GM18519 (cell line): ENCODE measurements around the gene CCL5.

Experiments used
- ATAC-seq: cut with Tn5 transposase; IDR thresholded peaks from one replicate; pipeline ENCODE4 v1.9.1; 2021; ENCODE audit warnings: mild to moderate bottlenecking, moderate library complexity; ENCODE audit not compliant: unreplicated experiment, low FRiP score

CCL5 gene

GRCh38 chr17:35870906-35871819 lies 9.0 kb downstream of the CCL5 start:
- no peak for ATAC-seq

- ATAC-seq = no peak
These were observed 11.4 kb downstream of the CCL5 start, which contains the start of gene HEATR9 for GRCh38 chr17:35868737-35869136. Gene HEATR9, minus strand, starts transcription at chr17:35868891. Its CDS starts 149 bp downstream, at chr17:35868742.

GRCh38 chr17:35867574-35867973 lies 12.6 kb downstream of the CCL5 start:
- no peak for ATAC-seq

- no peak for ATAC-seq
These were observed 13.7 kb downstream of the CCL5 start for GRCh38 chr17:35866341-35866950.

- ATAC-seq = no peak
These were observed 14.5 kb downstream of the CCL5 start for GRCh38 chr17:35865412-35866340.

- ATAC-seq = no peak
These were observed 15.3 kb downstream of the CCL5 start for GRCh38 chr17:35864853-35865252.

- no peak for ATAC-seq
These were observed 23.6 kb downstream of the CCL5 start for GRCh38 chr17:35856603-35857002.

- ATAC-seq = no peak
These were observed 24.2 kb downstream of the CCL5 start for GRCh38 chr17:35855965-35856364.

GRCh38 chr17:35849469-35850348 lies 30.5 kb downstream of the CCL5 start:
- no peak for ATAC-seq

GRCh38 chr17:35847633-35848373 lies 32.4 kb downstream of the CCL5 start:
- ATAC-seq = no peak

GRCh38 chr17:35847006-35847405 lies 33.2 kb downstream of the CCL5 start:
- ATAC-seq = no peak

- no peak for ATAC-seq
These were observed 33.9 kb downstream of the CCL5 start for GRCh38 chr17:35846055-35846809.

- no peak for ATAC-seq
These were observed 35.6 kb downstream of the CCL5 start for GRCh38 chr17:35844547-35844946.

GRCh38 chr17:35843698-35844097 lies 36.5 kb downstream of the CCL5 start:
- ATAC-seq = no peak

GRCh38 chr17:35842239-35842638 lies 37.9 kb downstream of the CCL5 start:
- no peak for ATAC-seq

- ATAC-seq = no peak
These were observed 38.7 kb downstream of the CCL5 start for GRCh38 chr17:35841505-35841904.

- no peak for ATAC-seq
These were observed 39.1 kb downstream of the CCL5 start for GRCh38 chr17:35841101-35841500.

GRCh38 chr17:35825206-35825605 lies 55.0 kb downstream of the CCL5 start:
- ATAC-seq = no peak
